ENCODE results near the gene OXSR1. TPM values are rescaled to one million over a fixed set of nuclear protein-coding genes. Genes with fewer than 3 reads are reported as not detected.

The OXSR1 gene
- total and polyA plus RNA-seq, 2 experiments from 2014 or later: 16.0 to 41.1 TPM

GRCh38 chr3:38154625-38155255 lies 10.6 kb upstream of the OXSR1 start:
- no peak for DNase-seq (ENCODE audit: low spot score)
- no peak overlapping the region for H3K4me3 Mint-ChIP-seq
- TF ChIP-seq EZH2phosphoT487 (IDR thresholded peaks at IDR 0.05; ENCODE audit: unreplicated experiment): no peak
- no peak for TF ChIP-seq JUNB (IDR thresholded peaks at IDR 0.05; ENCODE audit: unreplicated experiment)
- TF ChIP-seq ZNF331 (CRISPR knock-in tag; IDR thresholded peaks at IDR 0.05; ENCODE audit: low read depth): no peak
- no peak for TF ChIP-seq STAT1 (IDR thresholded peaks at IDR 0.05; ENCODE audit: unreplicated experiment)
- no peak for TF ChIP-seq EZH2 (IDR thresholded peaks at IDR 0.05; ENCODE audit: low read depth, unreplicated experiment)
- TF ChIP-seq ETS1 (IDR thresholded peaks at IDR 0.05): no peak
- TF ChIP-seq, protein P1, sequence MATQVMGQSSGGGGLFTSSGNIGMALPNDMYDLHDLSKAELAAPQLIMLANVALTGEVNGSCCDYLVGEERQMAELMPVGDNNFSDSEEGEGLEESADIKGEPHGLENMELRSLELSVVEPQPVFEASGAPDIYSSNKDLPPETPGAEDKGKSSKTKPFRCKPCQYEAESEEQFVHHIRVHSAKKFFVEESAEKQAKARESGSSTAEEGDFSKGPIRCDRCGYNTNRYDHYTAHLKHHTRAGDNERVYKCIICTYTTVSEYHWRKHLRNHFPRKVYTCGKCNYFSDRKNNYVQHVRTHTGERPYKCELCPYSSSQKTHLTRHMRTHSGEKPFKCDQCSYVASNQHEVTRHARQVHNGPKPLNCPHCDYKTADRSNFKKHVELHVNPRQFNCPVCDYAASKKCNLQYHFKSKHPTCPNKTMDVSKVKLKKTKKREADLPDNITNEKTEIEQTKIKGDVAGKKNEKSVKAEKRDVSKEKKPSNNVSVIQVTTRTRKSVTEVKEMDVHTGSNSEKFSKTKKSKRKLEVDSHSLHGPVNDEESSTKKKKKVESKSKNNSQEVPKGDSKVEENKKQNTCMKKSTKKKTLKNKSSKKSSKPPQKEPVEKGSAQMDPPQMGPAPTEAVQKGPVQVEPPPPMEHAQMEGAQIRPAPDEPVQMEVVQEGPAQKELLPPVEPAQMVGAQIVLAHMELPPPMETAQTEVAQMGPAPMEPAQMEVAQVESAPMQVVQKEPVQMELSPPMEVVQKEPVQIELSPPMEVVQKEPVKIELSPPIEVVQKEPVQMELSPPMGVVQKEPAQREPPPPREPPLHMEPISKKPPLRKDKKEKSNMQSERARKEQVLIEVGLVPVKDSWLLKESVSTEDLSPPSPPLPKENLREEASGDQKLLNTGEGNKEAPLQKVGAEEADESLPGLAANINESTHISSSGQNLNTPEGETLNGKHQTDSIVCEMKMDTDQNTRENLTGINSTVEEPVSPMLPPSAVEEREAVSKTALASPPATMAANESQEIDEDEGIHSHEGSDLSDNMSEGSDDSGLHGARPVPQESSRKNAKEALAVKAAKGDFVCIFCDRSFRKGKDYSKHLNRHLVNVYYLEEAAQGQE (IDR thresholded peaks at IDR 0.05; ENCODE audit: unreplicated experiment): no peak
- TF ChIP-seq POLR2AphosphoS5 (IDR thresholded peaks at IDR 0.05; ENCODE audit: low read depth): no peak
- TF ChIP-seq ZNF462 (CRISPR knock-in tag; IDR thresholded peaks at IDR 0.05): no peak
- no peak for TF ChIP-seq NANOG (IDR thresholded peaks at IDR 0.05; ENCODE audit: borderline replicate concordance)
- TF ChIP-seq CTCF (conservative IDR thresholded peaks at IDR 0.05; ENCODE audit: low read depth in 2 of 2): no peak
- no peak for TF ChIP-seq CREB1 (CRISPR knock-in tag; IDR thresholded peaks at IDR 0.05; ENCODE audit: low read depth)
- no peaks in the 10 kb centered on the region for H4K20me1 ChIP-seq (replicated peaks; ENCODE audit: insufficient read depth)
- no peak overlapping the region for H3K27ac ChIP-seq (ENCODE audit: low read depth)
- no peaks in the 10 kb centered on the region for H3K36me3 Mint-ChIP-seq (ENCODE audit: low read depth)
- no peaks in the 10 kb centered on the region for H3K79me2 ChIP-seq (replicated peaks; ENCODE audit: insufficient read depth)
- H3K4me3 ChIP-seq: no peak overlapping the region
- H3K4me1 ChIP-seq (ENCODE audit: insufficient read depth): no peaks in the 10 kb centered on the region
- H3F3A ChIP-seq (replicated peaks; ENCODE audit: low read depth): peaks cover 5% of the 10 kb centered on the region; the same call in 1 of the 2 replicates
- no peaks in the 10 kb centered on the region for H3K9me3 Mint-ChIP-seq
- no peaks in the 10 kb centered on the region for H3K36me3 ChIP-seq (ENCODE audit: insufficient read depth)
- H3K27me3 Mint-ChIP-seq (ENCODE audit: insufficient read depth, low read depth, poor library complexity): peaks cover 3% of the 10 kb centered on the region
- H3K27ac Mint-ChIP-seq: no peak overlapping the region
- H3K4me1 Mint-ChIP-seq: peaks cover 4% of the 10 kb centered on the region; the same call in 1 of the 3 replicates
- no peak for ATAC-seq
- H3K27me3 ChIP-seq (ENCODE audit: insufficient read depth): no peaks in the 10 kb centered on the region
- H3K9me2 ChIP-seq (ENCODE audit: insufficient read depth): peaks cover 12% of the 10 kb centered on the region
- no peak overlapping the region for H3K4me2 ChIP-seq
- H2AFZ ChIP-seq: no peak overlapping the region
